ENCODE data around the gene ATP2A1.
A peak's percentile ranks its signal among the peaks of the same experiment; 100 is the strongest.

GRCh38 chr16:28846080-28846932, 32.0 kb upstream of the ATP2A1 start, which contains the start of gene TUFM:
- peak; percentile 70 for TF ChIP-seq CTCF (IDR thresholded peaks at IDR 0.05)
- TF ChIP-seq EZH2 (IDR thresholded peaks at IDR 0.05), result no peak
- no peak for TF ChIP-seq EZH2phosphoT487 (IDR thresholded peaks at IDR 0.05)

Measured in neural progenitor cell (in vitro differentiated cells).